Measurements from ENCODE around the gene FHIT.

- TF ChIP-seq GATA2 (IDR thresholded peaks at IDR 0.05; ENCODE audit: low read depth, low read length) (no peak), GATA3 (IDR thresholded peaks at IDR 0.05; ENCODE audit: low read depth, low read length) (no peak)
Measured at GRCh38 chr3:61052851-61053250, 198.4 kb downstream of the FHIT start.

Data from SH-SY5Y (cell line).